T-cell (primary cell): Measurements from ENCODE around the gene HRH4. TPM values are rescaled to one million over a fixed set of nuclear protein-coding genes. Genes with fewer than 3 reads are reported as not detected.
A peak's percentile ranks its signal among the peaks of the same experiment; 100 is the strongest.

Experiments used
- ATAC-seq, 4 experiments: fragments of 200-7000 bp in 3 of 4; fragments of 150-1000 bp in 1 of 4; cut with Tn5 transposase; replicated peaks in 1 of 4; 1 replicate in 3 of 4; 2 replicates in 1 of 4; pipeline ENCODE4 v1.10.0; 2021; ENCODE audit warnings: moderate library complexity in 3 of 4, mild to moderate bottlenecking in 2 of 4, moderate number of reproducible peaks in 1 of 4
- CTCF ChIA-PET, 2 donors: fragments of 300-600 bp; sonication (Branson Sonifier 250); formaldehyde crosslinking; loops; one replicate each; lab custom pipeline; 2022; ENCODE audit warnings: antibody characterized with exemption in 2 of 2; lab: Charles Lee
- POLR2A ChIA-PET, 2 donors: fragments of 300-600 bp; sonication (Branson Sonifier 250); formaldehyde crosslinking; loops; one replicate each; lab custom pipeline; 2022; ENCODE audit warnings: antibody characterized with exemption in 2 of 2; lab: Charles Lee
- DNase-seq, 35 experiments: peaks; one replicate each; pipeline versions ENCODE4 v3.0.0 to v3.0.0-alpha.2; 2013 to 2023
- H3K27ac ChIP-seq: one replicate; pipeline ENCODE4 v1.5.1; 2013; ENCODE audit warnings: low read length
- H3K27me3 ChIP-seq, 2 experiments: replicated peaks in 1 of 2; 1 replicate in 1 of 2; 2 replicates in 1 of 2; pipeline versions ENCODE4 v1.6.1 to v1.7.0; 2013; ENCODE audit warnings: low read length in 1 of 2, mixed read lengths in 1 of 2; ENCODE audit not compliant: control insufficient read depth in 2 of 2, insufficient read depth in 2 of 2; ENCODE audit errors: extremely low read depth in 1 of 2
- H3K36me3 ChIP-seq, 2 donors: 1 replicate in 1 of 2; 2 replicates in 1 of 2; pipeline versions ENCODE4 v1.6.1 to v1.7.0; 2013; ENCODE audit warnings: low read length in 1 of 2; ENCODE audit not compliant: control insufficient read depth in 2 of 2, insufficient read depth in 1 of 2; ENCODE audit errors: extremely low read depth in 1 of 2
- H3K4me1 ChIP-seq, 2 experiments: 1 replicate in 1 of 2; 2 replicates in 1 of 2; pipeline versions ENCODE4 v1.6.1 to v1.7.0; 2013; ENCODE audit warnings: low read length in 2 of 2, mixed read lengths in 1 of 2; ENCODE audit not compliant: insufficient read depth in 2 of 2, control insufficient read depth in 1 of 2; ENCODE audit errors: extremely low read depth in 1 of 2
- H3K4me3 ChIP-seq, 2 donors: 1 replicate in 1 of 2; 2 replicates in 1 of 2; pipeline versions ENCODE4 v1.5.1 to v1.7.0; 2013; ENCODE audit warnings: mild to moderate bottlenecking in 2 of 2, low read length in 1 of 2, moderate library complexity in 1 of 2; ENCODE audit not compliant: control insufficient read depth in 1 of 2; ENCODE audit errors: extremely low read depth in 1 of 2
- H3K9me3 ChIP-seq: 2 replicates; pipeline ENCODE4 v1.7.0; 2013
- H3K27ac Mint-ChIP-seq, 2 donors: one replicate each; pipeline ENCODE4 v1.8.0; 2020 to 2021; ENCODE audit warnings: mild to moderate bottlenecking in 2 of 2, mixed read lengths in 2 of 2
- H3K27me3 Mint-ChIP-seq, 2 donors: one replicate each; pipeline ENCODE4 v1.8.0; 2021 to 2022; ENCODE audit warnings: mixed read lengths in 2 of 2
- H3K36me3 Mint-ChIP-seq: one replicate; pipeline ENCODE4 v1.8.0; 2021; ENCODE audit warnings: mixed read lengths
- H3K4me1 Mint-ChIP-seq, 3 donors: one replicate each; pipeline ENCODE4 v1.8.0; 2020 to 2022; ENCODE audit warnings: mixed read lengths in 3 of 3, mild to moderate bottlenecking in 1 of 3
- H3K4me3 Mint-ChIP-seq, 3 donors: one replicate each; pipeline ENCODE4 v1.8.0; 2020 to 2022; ENCODE audit warnings: mild to moderate bottlenecking in 3 of 3, mixed read lengths in 3 of 3, moderate library complexity in 3 of 3
- H3K9me3 Mint-ChIP-seq, 3 donors: one replicate each; pipeline ENCODE4 v1.8.0; 2020 to 2022; ENCODE audit warnings: mixed read lengths in 3 of 3
- WGBS: methylation state at CpG from one replicate; pipeline ENCODE4 v1.1.5; 2013; ENCODE audit warnings: missing lambda C conversion rate; ENCODE audit not compliant: insufficient coverage; 5-methylcytosine and 5-hydroxymethylcytosine counted together
- total RNA-seq, 35 experiments: library from RNA in 6 of 35; stranded (reverse) in 6 of 35; fragments of 120-200 nt in 1 of 35; gene quantifications; one replicate each; pipeline versions ENCODE4 v1.2.1 to v1.2.4 and lab custom pipeline; 2013 to 2026

The HRH4 gene
- total RNA-seq, 5 donors from 2014 or later (not counting 1 experiment from before 2014, with no cell fraction given) = 0.43 to 2.7 (median 0.86) TPM

DNA sequence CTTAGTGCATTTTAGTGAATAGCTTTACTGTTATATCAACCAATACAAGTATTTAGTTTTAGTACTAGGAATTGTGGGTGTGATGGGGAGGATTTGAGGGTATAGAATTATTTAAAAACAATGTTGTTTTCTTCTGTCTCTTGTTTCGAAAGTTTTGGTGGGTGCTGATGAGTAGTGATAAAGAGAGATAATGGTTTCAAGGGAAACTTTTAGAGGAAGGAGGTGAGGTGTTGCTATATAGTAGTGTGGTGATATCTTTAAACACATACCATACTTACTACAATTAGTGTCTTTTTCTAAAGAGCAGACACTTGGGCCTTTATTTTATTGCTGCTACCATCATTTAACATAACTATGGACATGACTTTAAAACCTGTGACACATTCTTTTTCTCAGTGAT lies 23.5 kb upstream of the HRH4 start:
- WGBS = no CpG with 5 or more reads among the region's 1 CpG
- no peaks in the 10 kb centered on the region for H3K4me1 Mint-ChIP-seq
- Histone ChIP-seq H3K4me3 (no peak overlapping the region), H3K27me3 (no peaks in the 10 kb centered on the region), H3K9me3 (no peaks in the 10 kb centered on the region), H3K27ac (no peak overlapping the region), H3K36me3 (peaks cover 0 to 18% of the 10 kb centered on the region in 2 donors), H3K4me1 (no peaks in the 10 kb centered on the region)
- POLR2A ChIA-PET = interaction anchor here in 1 of 2 donors (0.6 kb wide), 1 partner anchor 979 kb away, joined by 4 read pairs; no protein-coding TSS in a partner anchor
- CTCF ChIA-PET = no interaction called here
- no peak overlapping the region for H3K4me3 Mint-ChIP-seq
- peaks cover 53% of the 10 kb centered on the region for H3K36me3 Mint-ChIP-seq
- H3K27me3 Mint-ChIP-seq = no peaks in the 10 kb centered on the region
- ATAC-seq (peak in 1 of 4 experiments; percentile 30), DNase-seq (no peak)
- peak overlapping the region in 1 of 2 donors; percentile 29 for H3K27ac Mint-ChIP-seq
- H3K9me3 Mint-ChIP-seq = no peaks in the 10 kb centered on the region

DNA sequence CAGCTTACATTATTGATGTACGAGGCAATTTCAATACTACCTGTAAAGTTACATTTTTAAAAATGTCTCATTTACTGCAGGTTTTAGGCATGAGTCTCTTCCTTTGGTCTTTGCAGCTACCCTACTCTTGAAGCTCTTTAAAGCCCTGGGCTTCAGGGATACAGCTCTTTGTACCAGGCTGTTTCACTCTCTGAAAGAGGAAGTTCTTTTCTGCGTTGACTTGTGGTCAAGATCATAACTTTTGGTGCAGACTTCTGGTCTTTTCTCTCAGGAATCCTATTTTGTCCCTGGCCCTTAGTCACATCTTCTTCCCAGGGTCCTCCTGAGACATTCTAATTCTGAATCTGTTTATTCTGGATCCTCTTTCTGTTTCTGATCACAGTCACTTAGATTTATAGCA lies 16.6 kb upstream of the HRH4 start:
- no peak for ATAC-seq
- H3K36me3 Mint-ChIP-seq = peaks cover 64% of the 10 kb centered on the region
- no peak for DNase-seq

DNA sequence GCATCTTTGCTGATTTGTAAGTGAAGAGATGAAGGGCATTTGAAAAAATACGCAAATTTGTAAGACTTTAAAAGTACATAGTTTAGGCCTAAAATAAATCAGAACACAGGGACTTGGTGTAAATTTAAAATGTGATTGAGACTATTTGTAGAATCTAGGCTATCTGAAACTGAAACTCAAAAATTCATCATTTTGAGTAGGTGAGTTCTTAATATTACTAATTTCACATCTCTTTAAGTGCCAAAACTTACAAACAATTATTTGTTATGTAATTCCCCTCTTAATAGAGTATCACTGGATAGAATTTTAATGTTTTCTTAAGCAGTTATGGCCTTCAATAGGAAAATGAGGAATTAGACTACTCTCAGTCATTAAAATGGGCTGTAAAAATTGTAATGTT lies 14.0 kb upstream of the HRH4 start:
- H3K27me3 ChIP-seq = no peaks in the 10 kb centered on the region
- H3K27ac ChIP-seq = no peak overlapping the region
- H3K4me3 ChIP-seq = no peak overlapping the region
- H3K4me1 ChIP-seq = no peaks in the 10 kb centered on the region
- DNase-seq (no peak), ATAC-seq (no peak)
- H3K36me3 ChIP-seq = peaks cover 0 to 34% of the 10 kb centered on the region in 2 donors
- Mint-ChIP-seq H3K4me1 (no peaks in the 10 kb centered on the region), H3K4me3 (no peak overlapping the region), H3K36me3 (peaks cover 68% of the 10 kb centered on the region), H3K9me3 (no peaks in the 10 kb centered on the region), H3K27ac (no peak overlapping the region), H3K27me3 (no peaks in the 10 kb centered on the region)
- WGBS = no CpG with 5 or more reads among the region's 1 CpG
- CTCF ChIA-PET = interaction anchor here in 1 of 2 donors (1.0 to 1.1 kb wide), 3 partner anchors 14 to 42 kb away, joined by 3 to 5 read pairs (median 5); partner anchors contain the start of gene HRH4
- no peaks in the 10 kb centered on the region for H3K9me3 ChIP-seq
- POLR2A ChIA-PET = no interaction called here

More for the DNA sequence above, 16.6 kb upstream of the HRH4 start:
- no peaks in the 10 kb centered on the region for H3K9me3 ChIP-seq
- H3K27me3 Mint-ChIP-seq = no peaks in the 10 kb centered on the region
- no peaks in the 10 kb centered on the region for H3K9me3 Mint-ChIP-seq
- ChIA-PET CTCF (no interaction called here), POLR2A (no interaction called here)
- no peak overlapping the region for H3K4me3 Mint-ChIP-seq
- no peaks in the 10 kb centered on the region for H3K27me3 ChIP-seq
- no peaks in the 10 kb centered on the region for H3K4me1 ChIP-seq
- H3K4me1 Mint-ChIP-seq = no peaks in the 10 kb centered on the region
- no peak overlapping the region for H3K4me3 ChIP-seq
- no CpG with 5 or more reads among the region's 2 CpGs for WGBS
- no peak overlapping the region for H3K27ac Mint-ChIP-seq
- H3K27ac ChIP-seq = no peak overlapping the region
- peaks cover 0 to 37% of the 10 kb centered on the region in 2 donors for H3K36me3 ChIP-seq

DNA sequence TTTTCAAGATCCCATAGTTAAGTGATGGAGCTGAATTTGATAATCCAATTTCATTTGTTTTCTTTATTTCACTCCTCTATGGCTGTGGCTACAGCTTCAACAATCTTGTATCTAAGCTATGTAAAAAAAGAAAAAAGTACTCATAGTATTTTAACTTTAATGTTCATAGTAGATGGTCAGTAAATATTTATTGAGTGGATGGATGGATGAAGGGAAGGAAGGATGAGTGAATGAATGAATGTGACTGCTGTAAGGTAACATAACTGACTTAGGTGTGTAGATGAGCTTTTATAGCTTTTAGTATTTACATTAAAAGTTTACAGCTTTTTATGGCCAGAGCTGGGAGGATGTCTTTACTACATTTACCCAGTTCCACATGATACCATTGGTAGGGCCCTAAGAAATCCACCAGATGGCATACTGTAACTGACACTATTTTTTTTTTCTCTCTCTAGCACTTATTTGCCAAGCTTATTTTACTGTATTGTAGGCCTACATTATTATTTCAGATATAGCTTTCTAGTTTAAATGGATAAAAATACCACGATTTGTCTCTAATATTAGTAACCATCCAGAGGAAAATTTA lies 13.4 kb upstream of the HRH4 start:
- no peaks in the 10 kb centered on the region for H3K9me3 Mint-ChIP-seq
- no peaks in the 10 kb centered on the region for H3K4me1 Mint-ChIP-seq
- no peak overlapping the region for H3K27ac Mint-ChIP-seq
- H3K4me3 Mint-ChIP-seq = no peak overlapping the region
- WGBS = no CpG with 5 or more reads among the region's 1 CpG
- H3K27ac ChIP-seq = no peak overlapping the region
- DNase-seq (peak in 1 of 35 experiments; percentile 5), ATAC-seq (no peak)
- peaks cover 66% of the 10 kb centered on the region for H3K36me3 Mint-ChIP-seq
- no peaks in the 10 kb centered on the region for H3K4me1 ChIP-seq
- no peaks in the 10 kb centered on the region for H3K9me3 ChIP-seq
- peaks cover 0 to 28% of the 10 kb centered on the region in 2 donors for H3K36me3 ChIP-seq
- no peaks in the 10 kb centered on the region for H3K27me3 Mint-ChIP-seq
- no peaks in the 10 kb centered on the region for H3K27me3 ChIP-seq
- ChIA-PET CTCF (interaction anchor here in 1 of 2 donors (1.0 to 1.1 kb wide), 4 partner anchors 14 to 43 kb away, joined by 3 to 5 read pairs (median 4); partner anchors contain the start of gene HRH4), POLR2A (interaction anchor here in 1 of 2 donors (0.5 kb wide), 1 partner anchor 51 kb away, joined by 7 read pairs; no protein-coding TSS in a partner anchor)
- no peak overlapping the region for H3K4me3 ChIP-seq

DNA sequence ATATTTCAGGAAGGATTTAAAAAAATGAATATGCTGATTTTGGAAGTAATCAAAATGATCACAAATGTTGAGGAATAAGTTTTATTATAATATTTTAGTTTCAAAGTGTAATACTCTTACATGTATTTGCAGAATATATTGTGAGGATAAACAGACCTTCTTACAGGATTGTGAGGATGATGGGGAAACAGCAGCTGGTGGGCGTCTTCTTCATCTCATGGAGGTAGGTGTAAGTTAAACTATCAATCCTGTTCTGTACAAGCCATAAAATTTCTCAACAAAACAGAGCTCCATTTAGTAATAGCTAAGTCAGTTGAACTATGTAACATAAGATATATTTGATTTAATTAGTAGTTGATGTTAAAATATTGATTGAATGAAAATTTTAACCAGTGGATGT lies 12.5 kb upstream of the HRH4 start:
- no peaks in the 10 kb centered on the region for H3K4me1 Mint-ChIP-seq

DNA sequence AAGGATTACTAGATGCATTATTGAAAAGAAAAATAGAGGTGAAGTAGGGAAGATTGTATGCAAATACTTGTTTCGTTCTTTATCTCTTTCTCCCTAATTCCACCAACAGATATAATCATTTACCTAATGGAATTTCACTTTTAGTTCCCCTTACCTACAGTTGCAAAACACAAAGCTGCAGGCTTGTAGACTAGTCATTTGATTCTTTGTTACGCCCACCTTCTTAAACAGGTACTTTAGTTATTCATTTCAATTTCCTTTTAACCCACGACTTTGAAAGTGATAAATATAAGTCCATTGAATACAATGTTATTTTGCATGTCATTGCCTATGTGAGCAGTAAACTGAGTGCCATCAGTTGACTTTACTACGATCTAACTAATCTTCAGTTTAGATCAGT lies 3.9 kb upstream of the HRH4 start:
- peaks cover 18% of the 10 kb centered on the region for H3K36me3 Mint-ChIP-seq
- no peaks in the 10 kb centered on the region for H3K9me3 Mint-ChIP-seq
- Histone ChIP-seq H3K9me3 (no peaks in the 10 kb centered on the region), H3K27ac (no peak overlapping the region), H3K4me1 (peaks cover 0 to 4% of the 10 kb centered on the region in 2 experiments), H3K4me3 (no peak overlapping the region), H3K36me3 (no peaks in the 10 kb centered on the region), H3K27me3 (no peaks in the 10 kb centered on the region)
- POLR2A ChIA-PET = no interaction called here
- no peak for ATAC-seq
- DNase-seq = no peak
- CTCF ChIA-PET = no interaction called here
- no peak overlapping the region for H3K4me3 Mint-ChIP-seq
- H3K27ac Mint-ChIP-seq = no peak overlapping the region
- peaks cover 0 to 4% (median 0%) of the 10 kb centered on the region in 3 donors for H3K4me1 Mint-ChIP-seq
- 40% methylated on average over 1 of the region's 4 CpGs for WGBS
- H3K27me3 Mint-ChIP-seq = no peaks in the 10 kb centered on the region

More for the DNA sequence above, 12.5 kb upstream of the HRH4 start:
- ATAC-seq (no peak), DNase-seq (no peak)
- H3K4me3 Mint-ChIP-seq = no peak overlapping the region
- Histone ChIP-seq H3K4me1 (no peaks in the 10 kb centered on the region), H3K4me3 (no peak overlapping the region), H3K36me3 (peaks cover 0 to 24% of the 10 kb centered on the region in 2 donors), H3K27me3 (no peaks in the 10 kb centered on the region), H3K27ac (no peak overlapping the region), H3K9me3 (no peaks in the 10 kb centered on the region)
- ChIA-PET CTCF (no interaction called here), POLR2A (interaction anchor here in 1 of 2 donors (0.6 kb wide), 1 partner anchor 1770 kb away, joined by 3 read pairs; no protein-coding TSS in a partner anchor)
- no peaks in the 10 kb centered on the region for H3K9me3 Mint-ChIP-seq
- H3K27ac Mint-ChIP-seq = no peak overlapping the region
- H3K36me3 Mint-ChIP-seq = peaks cover 69% of the 10 kb centered on the region
- WGBS = no CpG with 5 or more reads among the region's 1 CpG
- no peaks in the 10 kb centered on the region for H3K27me3 Mint-ChIP-seq
